Vagina (tissue), 2 donors: ENCODE results near the gene IL13. TPM values are rescaled to one million over a fixed set of nuclear protein-coding genes. Genes with fewer than 3 reads are reported as not detected.

Experiments
- DNase-seq, 2 donors: peaks; one replicate each; pipeline ENCODE4 v3.0.0-alpha.2; 2017; ENCODE audit errors: extremely low spot score in 2 of 2
- H3K27ac ChIP-seq: fragments of 200-600 bp; sonication (generic); one replicate; pipeline ENCODE4 v1.5.1; 2019
- H3K27me3 ChIP-seq: fragments of 200-600 bp; sonication (generic); one replicate; pipeline ENCODE4 v1.5.1; 2019
- H3K36me3 ChIP-seq, 2 donors: fragments of 200-600 bp; sonication (generic); one replicate each; pipeline ENCODE4 v1.5.1; 2017 to 2019
- H3K4me1 ChIP-seq: fragments of 200-600 bp; sonication (generic); one replicate; pipeline ENCODE4 v1.5.1; 2019
- H3K4me3 ChIP-seq, 2 donors: fragments of 200-600 bp; sonication (generic); 1 replicate in 1 of 2; 2 replicates in 1 of 2; pipeline ENCODE4 v1.5.1; 2016 to 2019
- H3K9me3 ChIP-seq: fragments of 200-600 bp; sonication (generic); one replicate; pipeline ENCODE4 v1.5.1; 2019
- CTCF ChIP-seq, 3 experiments: fragments of 450-650 bp in 2 of 3; fragments of 200-600 bp in 1 of 3; sonication (generic) in 1 of 3; IDR thresholded peaks; one replicate each; pipeline ENCODE4 v1.5.1; 2017 to 2019; ENCODE audit warnings: antibody characterized with exemption in 3 of 3, mild to moderate bottlenecking in 2 of 3, moderate library complexity in 2 of 3
- POLR2A ChIP-seq, 2 donors: fragments of 450-650 bp; IDR thresholded peaks; one replicate each; pipeline ENCODE4 v1.6.1; 2017; ENCODE audit warnings: antibody characterized with exemption in 2 of 2, mild to moderate bottlenecking in 2 of 2, moderate library complexity in 2 of 2
- POLR2AphosphoS5 ChIP-seq, 2 donors: sonication (generic); formaldehyde crosslinking; IDR thresholded peaks; one replicate each; pipeline ENCODE4 v1.9.0; 2017; ENCODE audit warnings: antibody characterized with exemption in 2 of 2, mild to moderate bottlenecking in 2 of 2, low read depth in 1 of 2; ENCODE audit not compliant: insufficient read depth in 1 of 2
- intact Hi-C: fragments of 100-400 bp; cut with DNase I; formaldehyde crosslinking; loops from one replicate; pipeline ENCODE4 v1.15.1; 2023
- total RNA-seq: library from RNA; depleted of rRNA; stranded (reverse); fragments of >200 nt; gene quantifications from one replicate; pipeline ENCODE4 v1.2.3, GENCODE V29; 2016

The IL13 gene
- total RNA-seq, 1 donor from 2014 or later, result not detected

GRCh38 chr5:132644177-132644576 is 13.8 kb upstream of the IL13 start:
- Histone ChIP-seq H3K36me3 (peaks cover 0 to 34% of the 10 kb centered on the region in 2 donors), H3K9me3 (no peaks in the 10 kb centered on the region), H3K4me1 (no peaks in the 10 kb centered on the region), H3K27me3 (no peaks in the 10 kb centered on the region), H3K27ac (no peak overlapping the region), H3K4me3 (no peak overlapping the region)
- no peak for DNase-seq
- intact Hi-C loops, result no loop called here
- TF ChIP-seq CTCF (IDR thresholded peaks at IDR 0.05) (no peak), POLR2AphosphoS5 (IDR thresholded peaks at IDR 0.05; ENCODE audit: insufficient read depth in 1 of 2, low read depth in 1 of 2) (no peak), POLR2A (IDR thresholded peaks at IDR 0.05) (no peak)

- Histone ChIP-seq H3K4me3 (no peak overlapping the region), H3K36me3 (peaks cover 0 to 14% of the 10 kb centered on the region in 2 donors), H3K27me3 (no peaks in the 10 kb centered on the region), H3K9me3 (no peaks in the 10 kb centered on the region), H3K27ac (no peak overlapping the region), H3K4me1 (no peaks in the 10 kb centered on the region)
- intact Hi-C loops, result no loop called here
- no peak for DNase-seq
- TF ChIP-seq POLR2AphosphoS5 (IDR thresholded peaks at IDR 0.05; ENCODE audit: insufficient read depth in 1 of 2, low read depth in 1 of 2) (no peak), POLR2A (IDR thresholded peaks at IDR 0.05) (no peak), CTCF (IDR thresholded peaks at IDR 0.05) (no peak)
Measured at GRCh38 chr5:132646583-132647266, 11.2 kb upstream of the IL13 start.

GRCh38 chr5:132647473-132647872 is 10.5 kb upstream of the IL13 start:
- H3K27ac ChIP-seq, result no peak overlapping the region
- no peak overlapping the region for H3K4me3 ChIP-seq
- H3K4me1 ChIP-seq, result no peaks in the 10 kb centered on the region
- TF ChIP-seq POLR2AphosphoS5 (IDR thresholded peaks at IDR 0.05; ENCODE audit: insufficient read depth in 1 of 2, low read depth in 1 of 2), result no peak
- TF ChIP-seq POLR2A (IDR thresholded peaks at IDR 0.05), result no peak
- no peak for TF ChIP-seq CTCF (IDR thresholded peaks at IDR 0.05)
- H3K36me3 ChIP-seq, result peaks cover 0 to 6% of the 10 kb centered on the region in 2 donors
- no peaks in the 10 kb centered on the region for H3K9me3 ChIP-seq
- intact Hi-C loops, result no loop called here
- no peak for DNase-seq
- no peaks in the 10 kb centered on the region for H3K27me3 ChIP-seq

GRCh38 chr5:132648355-132648754 is 9.6 kb upstream of the IL13 start:
- DNase-seq, result no peak
- H3K9me3 ChIP-seq, result no peaks in the 10 kb centered on the region
- no peaks in the 10 kb centered on the region for H3K36me3 ChIP-seq
- no peak overlapping the region for H3K4me3 ChIP-seq
- H3K27ac ChIP-seq, result no peak overlapping the region
- no peaks in the 10 kb centered on the region for H3K4me1 ChIP-seq
- intact Hi-C loops, result no loop called here
- no peak for TF ChIP-seq CTCF (IDR thresholded peaks at IDR 0.05)
- TF ChIP-seq POLR2AphosphoS5 (IDR thresholded peaks at IDR 0.05; ENCODE audit: insufficient read depth in 1 of 2, low read depth in 1 of 2), result no peak
- no peak for TF ChIP-seq POLR2A (IDR thresholded peaks at IDR 0.05)
- no peaks in the 10 kb centered on the region for H3K27me3 ChIP-seq

GRCh38 chr5:132651838-132652469 is 6.0 kb upstream of the IL13 start:
- Histone ChIP-seq H3K4me1 (peaks cover 14% of the 10 kb centered on the region), H3K27ac (no peak overlapping the region), H3K9me3 (no peaks in the 10 kb centered on the region), H3K27me3 (peaks cover 5% of the 10 kb centered on the region), H3K4me3 (no peak overlapping the region), H3K36me3 (no peaks in the 10 kb centered on the region)
- intact Hi-C loops, result no loop called here
- DNase-seq, result no peak
- TF ChIP-seq POLR2A (IDR thresholded peaks at IDR 0.05) (no peak), CTCF (IDR thresholded peaks at IDR 0.05) (no peak), POLR2AphosphoS5 (IDR thresholded peaks at IDR 0.05; ENCODE audit: insufficient read depth in 1 of 2, low read depth in 1 of 2) (no peak)
